H1 (cell line): ENCODE results near the gene NRXN3. TPM values are rescaled to one million over a fixed set of nuclear protein-coding genes. Genes with fewer than 3 reads are reported as not detected.

Experiments
- CTCF ChIA-PET: fragments of 300-600 bp; sonication (Branson Sonifier 250); formaldehyde crosslinking; loops from one replicate; lab custom pipeline; 2021; ENCODE audit not compliant: partially characterized antibody; lab: Charles Lee
- POLR2A ChIA-PET: fragments of 300-600 bp; sonication (Branson Sonifier 250); formaldehyde crosslinking; loops from one replicate; lab custom pipeline; 2021; ENCODE audit warnings: inconsistent platforms; ENCODE audit not compliant: partially characterized antibody; lab: Charles Lee
- DNase-seq, 2 experiments: peaks; one replicate each; pipeline versions ENCODE4 v3.0.0 to v3.0.0-alpha.2; 2010 to 2022; ENCODE audit warnings: low spot score in 2 of 2, low read depth in 1 of 2, mixed read lengths in 1 of 2
- FAIRE-seq: peaks from 2 replicates; lab custom pipeline; 2011; peaks lifted over from hg19 to GRCh38; lab: Jason Lieb, UNC
- H2AFZ ChIP-seq: 2 replicates; pipeline ENCODE4 v1.8.1; 2012; ENCODE audit warnings: low read length, inconsistent platforms
- H2AK5ac ChIP-seq: 2 replicates; pipeline ENCODE4 v1.6.1; 2013; ENCODE audit warnings: low read depth, low read length
- H2BK120ac ChIP-seq: replicated peaks from 2 replicates; pipeline ENCODE3; 2013; ENCODE audit warnings: low read depth, low read length, inconsistent platforms
- H2BK12ac ChIP-seq: 2 replicates; pipeline ENCODE4 v1.6.1; 2013; ENCODE audit warnings: low read depth, low read length
- H2BK15ac ChIP-seq: 2 replicates; pipeline ENCODE4 v1.6.1; 2013; ENCODE audit warnings: low read length
- H2BK20ac ChIP-seq: 2 replicates; pipeline ENCODE4 v1.6.1; 2013; ENCODE audit warnings: low read length
- H2BK5ac ChIP-seq: 2 replicates; pipeline ENCODE4 v1.6.1; 2013; ENCODE audit warnings: low read depth, low read length
- H3K14ac ChIP-seq: 2 replicates; pipeline ENCODE4 v1.6.1; 2013; ENCODE audit warnings: inconsistent platforms; ENCODE audit not compliant: insufficient read length
- H3K18ac ChIP-seq: 2 replicates; pipeline ENCODE4 v1.6.1; 2013; ENCODE audit warnings: low read length; ENCODE audit errors: extremely low read depth
- H3K23ac ChIP-seq: 2 replicates; pipeline ENCODE4 v1.6.1; 2013; ENCODE audit warnings: inconsistent platforms; ENCODE audit not compliant: insufficient read length
- H3K23me2 ChIP-seq: 2 replicates; pipeline ENCODE4 v1.6.1; 2013; ENCODE audit warnings: low read depth, low read length
- H3K27ac ChIP-seq: 2 replicates; pipeline ENCODE4 v1.6.1; 2011; ENCODE audit warnings: low read depth, low read length, inconsistent platforms
- H3K27me3 ChIP-seq, 4 experiments: replicated peaks in 1 of 4; 1 replicate in 1 of 4; 2 replicates in 3 of 4; pipeline versions ENCODE4 v1.6.1 to v1.8.1; 2011 to 2013; ENCODE audit warnings: low read length in 3 of 4, mild to moderate bottlenecking in 3 of 4, inconsistent platforms in 2 of 4, mixed read lengths in 2 of 4, moderate library complexity in 1 of 4; ENCODE audit not compliant: control insufficient read depth in 3 of 4, insufficient read depth in 3 of 4; ENCODE audit errors: extremely low read depth in 1 of 4
- H3K36me3 ChIP-seq, 4 experiments: 2 replicates each; pipeline versions ENCODE4 v1.6.1 to v1.8.1; 2011 to 2013; ENCODE audit warnings: mild to moderate bottlenecking in 4 of 4, low read length in 3 of 4, moderate library complexity in 2 of 4, control low read depth in 1 of 4, inconsistent platforms in 1 of 4; ENCODE audit not compliant: insufficient read depth in 4 of 4, control insufficient read depth in 2 of 4
- H3K4ac ChIP-seq: replicated peaks from 2 replicates; pipeline ENCODE3; 2013; ENCODE audit warnings: low read length, low read depth, mixed read lengths, inconsistent platforms; ENCODE audit not compliant: insufficient read length
- H3K4me1 ChIP-seq, 4 experiments: replicated peaks in 1 of 4; 1 replicate in 1 of 4; 2 replicates in 3 of 4; pipeline versions ENCODE4 v1.6.1 to v1.8.1; 2011 to 2013; ENCODE audit warnings: low read length in 3 of 4, inconsistent platforms in 2 of 4, mixed read lengths in 1 of 4; ENCODE audit not compliant: insufficient read depth in 4 of 4, control insufficient read depth in 3 of 4
- H3K4me2 ChIP-seq, 2 experiments: 2 replicates each; pipeline versions ENCODE4 v1.6.1 to v1.8.1; 2011 to 2013; ENCODE audit warnings: low read depth in 2 of 2, low read length in 2 of 2, control low read depth in 1 of 2, inconsistent platforms in 1 of 2, mild to moderate bottlenecking in 1 of 2; ENCODE audit not compliant: insufficient read depth in 1 of 2
- H3K4me3 ChIP-seq, 4 experiments: fragments of 200-600, 300-600 bp in 1 of 4; sonication (generic), shearing (Covaris generic), sonication (Bioruptor Twin) in 1 of 4; 2 replicates each; pipeline versions ENCODE4 v1.5.1 to v1.8.1; 2011 to 2016; ENCODE audit warnings: low read length in 4 of 4, low read depth in 3 of 4, control low read depth in 2 of 4, inconsistent platforms in 2 of 4, mild to moderate bottlenecking in 2 of 4, mixed read lengths in 1 of 4, moderate library complexity in 1 of 4; ENCODE audit not compliant: insufficient read depth in 2 of 4; ENCODE audit errors: extremely low read depth in 1 of 4
- H3K56ac ChIP-seq: replicated peaks from 2 replicates; pipeline ENCODE3; 2013; ENCODE audit warnings: low read depth, mild to moderate bottlenecking, mixed read lengths, low read length, inconsistent platforms; ENCODE audit not compliant: insufficient read length
- H3K79me1 ChIP-seq: 2 replicates; pipeline ENCODE4 v1.6.1; 2013; ENCODE audit warnings: low read depth, low read length, control low read depth
- H3K79me2 ChIP-seq, 2 experiments: 2 replicates each; pipeline versions ENCODE4 v1.6.1 to v1.8.1; 2012 to 2013; ENCODE audit warnings: low read length in 2 of 2, mild to moderate bottlenecking in 2 of 2, inconsistent platforms in 1 of 2; ENCODE audit not compliant: insufficient read depth in 2 of 2, control insufficient read depth in 1 of 2
- H3K9ac ChIP-seq, 4 experiments: replicated peaks in 1 of 4; 1 replicate in 1 of 4; 2 replicates in 3 of 4; pipeline versions ENCODE4 v1.6.1 to v1.8.1; 2011 to 2013; ENCODE audit warnings: low read depth in 3 of 4, low read length in 3 of 4, control low read depth in 2 of 4, mild to moderate bottlenecking in 2 of 4, moderate library complexity in 2 of 4, inconsistent platforms in 1 of 4; ENCODE audit errors: extremely low read depth in 1 of 4
- H3K9me3 ChIP-seq, 2 experiments: 2 replicates each; pipeline versions ENCODE4 v1.6.1 to v1.8.1; 2012 to 2013; ENCODE audit warnings: mild to moderate bottlenecking in 2 of 2, moderate library complexity in 2 of 2, control low read depth in 1 of 2, inconsistent platforms in 1 of 2, low read depth in 1 of 2, low read length in 1 of 2, mixed read lengths in 1 of 2; ENCODE audit not compliant: insufficient read depth in 2 of 2
- H4K20me1 ChIP-seq, 2 experiments: replicated peaks in 1 of 2; 2 replicates each; pipeline versions ENCODE3 to v1.8.1; 2011 to 2013; ENCODE audit warnings: inconsistent platforms in 2 of 2, low read length in 2 of 2, mild to moderate bottlenecking in 1 of 2; ENCODE audit not compliant: insufficient read depth in 2 of 2, control insufficient read depth in 1 of 2
- H4K5ac ChIP-seq: 2 replicates; pipeline ENCODE4 v1.6.1; 2013; ENCODE audit warnings: low read length, low read depth, mixed read lengths, inconsistent platforms; ENCODE audit not compliant: insufficient read length
- H4K8ac ChIP-seq: 2 replicates; pipeline ENCODE4 v1.8.0; 2013; ENCODE audit warnings: mild to moderate bottlenecking, moderate library complexity, low read length, inconsistent platforms; ENCODE audit not compliant: insufficient read depth; ENCODE audit errors: extremely low read depth
- H4K91ac ChIP-seq: replicated peaks from 2 replicates; pipeline ENCODE3; 2013; ENCODE audit warnings: low read length, mixed read lengths, inconsistent platforms; ENCODE audit not compliant: insufficient read length
- ASH2L ChIP-seq: fragments of 200-600, 300-600 bp; sonication (generic); IDR thresholded peaks from one replicate; pipeline ENCODE4 v1.7.1; 2017; ENCODE audit warnings: low read length
- BCL11A ChIP-seq, 2 experiments: IDR thresholded peaks; one replicate each; pipeline ENCODE4 v1.6.1; 2011; ENCODE audit warnings: low read depth in 2 of 2, low read length in 2 of 2, mild to moderate bottlenecking in 2 of 2
- KDM4A ChIP-seq: IDR thresholded peaks from one replicate; pipeline ENCODE4 v1.7.1; 2012; ENCODE audit warnings: low read depth, mild to moderate bottlenecking, moderate library complexity, low read length, inconsistent platforms; ENCODE audit not compliant: severe bottlenecking
- POLR2AphosphoS5 ChIP-seq: IDR thresholded peaks from 2 replicates; pipeline ENCODE4 v1.6.1; 2011; ENCODE audit warnings: low read depth, low read length
- RAD21 ChIP-seq, 2 experiments: IDR thresholded peaks in 1 of 2; conservative IDR thresholded peaks in 1 of 2; 2 replicates each; pipeline ENCODE4 v1.6.1; 2011; ENCODE audit warnings: low read depth in 2 of 2, low read length in 2 of 2, improper control_type of control experiment in 1 of 2, inconsistent platforms in 1 of 2, mild to moderate bottlenecking in 1 of 2, moderate library complexity in 1 of 2
- RXRA ChIP-seq: IDR thresholded peaks from 2 replicates; pipeline ENCODE4 v1.6.1; 2011; ENCODE audit warnings: low read depth, mild to moderate bottlenecking, low read length, moderate library complexity; ENCODE audit not compliant: insufficient read depth
- SP1 ChIP-seq: IDR thresholded peaks from 2 replicates; pipeline ENCODE4 v1.6.1; 2011; ENCODE audit warnings: low read depth, low read length
- WGBS, 2 experiments: shearing (Covaris generic) in 1 of 2; methylation state at CpG; one replicate each; pipeline versions ENCODE4 v1.1.6 to v1.1.7; 2013 to 2015; ENCODE audit warnings: low lambda C conversion rate in 2 of 2, mixed read lengths in 2 of 2, inconsistent platforms in 1 of 2, low coverage in 1 of 2, missing lambda C conversion rate in 1 of 2; ENCODE audit not compliant: insufficient replicate concordance in 2 of 2, insufficient coverage in 1 of 2, insufficient read length in 1 of 2; ENCODE audit errors: extremely low coverage in 1 of 2, missing lambda C conversion rate in 1 of 2; 5-methylcytosine and 5-hydroxymethylcytosine counted together
- polyA plus RNA-seq, 7 experiments: library from polyadenylated mRNA; depleted of rRNA in 3 of 7; stranded (reverse) in 5 of 7; unstranded in 2 of 7; fragments of >200 nt in 5 of 7; fragments of 200-250 nt in 2 of 7; gene quantifications; 1 replicate in 5 of 7; 2 replicates in 1 of 7; 4 replicates in 1 of 7; pipeline versions ENCODE4 v1.2.1 to v1.2.3, GENCODE V29; 2011 to 2013; ENCODE audit warnings: missing spikeins in 2 of 7, mixed read lengths in 2 of 7
- total RNA-seq: library from RNA; stranded (reverse); fragmentation: NEBNext Ultra II Directional; extraction: Animal tissue kit (Norgen Biotek cat#: 25700); gene quantifications from 2 replicates; pipeline ENCODE4 v1.2.1, GENCODE V29; 2021
- TF ChIP-seq, protein P1 (sequence below): IDR thresholded peaks from 2 replicates; pipeline ENCODE4 v1.6.1; 2012; ENCODE audit warnings: low read length, inconsistent platforms

The NRXN3 gene
- total and polyA plus RNA-seq, 2 of the 8 experiments (the other 6 are each of a cell fraction or from before 2014, with no cell fraction given) = 2.6 to 4.1 TPM

- Histone ChIP-seq H2BK120ac (no peak overlapping the region), H2BK15ac (no peak overlapping the region), H3K9ac (no peak overlapping the region), H3K9me3 (no peaks in the 10 kb centered on the region), H3K36me3 (no peaks in the 10 kb centered on the region), H3K23me2 (no peaks in the 10 kb centered on the region), H2BK12ac (no peak overlapping the region), H4K91ac (no peak overlapping the region), H3K79me1 (no peaks in the 10 kb centered on the region), H4K8ac (no peak overlapping the region), H3K4me2 (no peak overlapping the region), H4K5ac (no peak overlapping the region), H2BK20ac (no peak overlapping the region), H3K4ac (no peak overlapping the region), H3K4me1 (no peaks in the 10 kb centered on the region), H3K4me3 (no peak overlapping the region), H2AK5ac (no peak overlapping the region), H4K20me1 (no peaks in the 10 kb centered on the region), H3K23ac (no peak overlapping the region), H3K27ac (no peak overlapping the region), H2AFZ (no peak overlapping the region), H3K27me3 (peaks cover 0 to 1% (median 0%) of the 10 kb centered on the region in 4 experiments; a peak in 1 of 7 replicates), H3K14ac (no peak overlapping the region), H2BK5ac (no peak overlapping the region), H3K79me2 (no peaks in the 10 kb centered on the region), H3K56ac (no peak overlapping the region), H3K18ac (no peak overlapping the region)
- WGBS, 2 experiments = 94% methylated on average over 4 of the region's 4 CpGs; no CpG with 5 or more reads in 1 of the 2 experiments
- FAIRE-seq (no peak), DNase-seq (no peak)
- POLR2A ChIA-PET = no interaction called here
- CTCF ChIA-PET = interaction anchor here (1.2 kb wide), 1 partner anchor 9 kb away, joined by 4 read pairs; no protein-coding TSS in a partner anchor
- no peak for TF ChIP-seq RXRA
- TF ChIP-seq RAD21 (IDR thresholded peaks at IDR 0.05 in 1 of 2, conservative IDR thresholded peaks at IDR 0.05 in 1 of 2; ENCODE audit: low read depth in 2 of 2, low read length in 2 of 2) = no peak
- no peak for TF ChIP-seq ASH2L
- TF ChIP-seq BCL11A (IDR thresholded peaks at IDR 0.05; ENCODE audit: low read depth in 2 of 2, low read length in 2 of 2) = no peak
- TF ChIP-seq KDM4A = no peak
- TF ChIP-seq, protein P1, sequence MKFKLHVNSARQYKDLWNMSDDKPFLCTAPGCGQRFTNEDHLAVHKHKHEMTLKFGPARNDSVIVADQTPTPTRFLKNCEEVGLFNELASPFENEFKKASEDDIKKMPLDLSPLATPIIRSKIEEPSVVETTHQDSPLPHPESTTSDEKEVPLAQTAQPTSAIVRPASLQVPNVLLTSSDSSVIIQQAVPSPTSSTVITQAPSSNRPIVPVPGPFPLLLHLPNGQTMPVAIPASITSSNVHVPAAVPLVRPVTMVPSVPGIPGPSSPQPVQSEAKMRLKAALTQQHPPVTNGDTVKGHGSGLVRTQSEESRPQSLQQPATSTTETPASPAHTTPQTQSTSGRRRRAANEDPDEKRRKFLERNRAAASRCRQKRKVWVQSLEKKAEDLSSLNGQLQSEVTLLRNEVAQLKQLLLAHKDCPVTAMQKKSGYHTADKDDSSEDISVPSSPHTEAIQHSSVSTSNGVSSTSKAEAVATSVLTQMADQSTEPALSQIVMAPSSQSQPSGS = no peak
- TF ChIP-seq POLR2AphosphoS5 = no peak
- TF ChIP-seq SP1 = no peak
Observed at GRCh38 chr14:78358591-78358990, 188.4 kb downstream of the NRXN3 start.
